ENCODE data around the gene MSI2. TPM values are rescaled to one million over a fixed set of nuclear protein-coding genes. Genes with fewer than 3 reads are reported as not detected.

Gene MSI2
- total RNA-seq, 4 donors from 2014 or later = 19.7 to 35.8 (median 22.4) TPM

GRCh38 chr17:57342963-57343589 lies 86.8 kb downstream of the MSI2 start:
- DNase-seq (ENCODE audit: low spot score in 2 of 2) = no peak
- Histone ChIP-seq H3K9me3 (no peaks in the 10 kb centered on the region), H3K4me3 (no peak overlapping the region), H3K36me3 (peaks cover 6% of the 10 kb centered on the region), H3K27ac (no peak overlapping the region), H3K4me1 (no peaks in the 10 kb centered on the region), H3K27me3 (no peaks in the 10 kb centered on the region)
- TF ChIP-seq CTCF (IDR thresholded peaks at IDR 0.05) = no peak
- no peak for TF ChIP-seq POLR2AphosphoS5 (IDR thresholded peaks at IDR 0.05)
- TF ChIP-seq POLR2A (IDR thresholded peaks at IDR 0.05) = no peak
- no peak for TF ChIP-seq EP300 (IDR thresholded peaks at IDR 0.05)
- 81% methylated on average over 4 of the region's 4 CpGs for WGBS

- no peak for DNase-seq (ENCODE audit: low spot score in 2 of 2)
- Histone ChIP-seq H3K9me3 (no peaks in the 10 kb centered on the region), H3K4me1 (no peaks in the 10 kb centered on the region), H3K27ac (no peak overlapping the region), H3K36me3 (peaks cover 6% of the 10 kb centered on the region), H3K27me3 (no peaks in the 10 kb centered on the region), H3K4me3 (no peak overlapping the region)
- no peak for TF ChIP-seq CTCF (IDR thresholded peaks at IDR 0.05)
- no peak for TF ChIP-seq POLR2AphosphoS5 (IDR thresholded peaks at IDR 0.05)
- no peak for TF ChIP-seq EP300 (IDR thresholded peaks at IDR 0.05)
- TF ChIP-seq POLR2A (IDR thresholded peaks at IDR 0.05) = no peak
- 90% methylated on average over 5 of the region's 5 CpGs for WGBS
Observed at GRCh38 chr17:57343717-57344116, 87.4 kb downstream of the MSI2 start.

GRCh38 chr17:57344261-57344660 lies 87.9 kb downstream of the MSI2 start:
- H3K4me3 ChIP-seq = no peak overlapping the region
- H3K36me3 ChIP-seq = peaks cover 6% of the 10 kb centered on the region
- DNase-seq (ENCODE audit: low spot score in 2 of 2) = no peak
- H3K4me1 ChIP-seq = no peaks in the 10 kb centered on the region
- no peak for TF ChIP-seq POLR2AphosphoS5 (IDR thresholded peaks at IDR 0.05)
- no peak for TF ChIP-seq CTCF (IDR thresholded peaks at IDR 0.05)
- TF ChIP-seq POLR2A (IDR thresholded peaks at IDR 0.05) = no peak
- TF ChIP-seq EP300 (IDR thresholded peaks at IDR 0.05) = no peak
- no peak overlapping the region for H3K27ac ChIP-seq
- no peaks in the 10 kb centered on the region for H3K27me3 ChIP-seq
- WGBS = 98% methylated on average over 4 of the region's 4 CpGs
- no peaks in the 10 kb centered on the region for H3K9me3 ChIP-seq

- Histone ChIP-seq H3K27me3 (no peaks in the 10 kb centered on the region), H3K36me3 (peaks cover 6% of the 10 kb centered on the region), H3K4me1 (peaks cover 4% of the 10 kb centered on the region), H3K27ac (no peak overlapping the region), H3K9me3 (no peaks in the 10 kb centered on the region), H3K4me3 (no peak overlapping the region)
- TF ChIP-seq EP300 (IDR thresholded peaks at IDR 0.05) (no peak), POLR2AphosphoS5 (IDR thresholded peaks at IDR 0.05) (no peak), CTCF (IDR thresholded peaks at IDR 0.05) (no peak), POLR2A (IDR thresholded peaks at IDR 0.05) (no peak)
- no peak for DNase-seq (ENCODE audit: low spot score in 2 of 2)
- WGBS = 82% methylated on average over 3 of the region's 3 CpGs
Observed at GRCh38 chr17:57349541-57350247, 93.4 kb downstream of the MSI2 start.

GRCh38 chr17:57350266-57350665 lies 93.9 kb downstream of the MSI2 start:
- H3K4me1 ChIP-seq = peaks cover 4% of the 10 kb centered on the region
- H3K27me3 ChIP-seq = no peaks in the 10 kb centered on the region
- no peak overlapping the region for H3K27ac ChIP-seq
- DNase-seq (ENCODE audit: low spot score in 2 of 2) = no peak
- TF ChIP-seq EP300 (IDR thresholded peaks at IDR 0.05) = no peak
- no peak for TF ChIP-seq POLR2AphosphoS5 (IDR thresholded peaks at IDR 0.05)
- TF ChIP-seq CTCF (IDR thresholded peaks at IDR 0.05) = no peak
- TF ChIP-seq POLR2A (IDR thresholded peaks at IDR 0.05) = no peak
- H3K36me3 ChIP-seq = peaks cover 6% of the 10 kb centered on the region
- H3K4me3 ChIP-seq = no peak overlapping the region
- WGBS = 75% methylated on average over 6 of the region's 6 CpGs
- no peaks in the 10 kb centered on the region for H3K9me3 ChIP-seq

Data from suprapubic skin (tissue), 4 donors.